GM19351 (cell line): ENCODE results near the gene UCN2.

Experiments used
- ATAC-seq: cut with Tn5 transposase; IDR thresholded peaks from one replicate; pipeline ENCODE4 v1.9.1; 2021; ENCODE audit warnings: mild to moderate bottlenecking, moderate library complexity; ENCODE audit not compliant: unreplicated experiment

UCN2 gene

GRCh38 chr3:48591886-48592518 lies 28.4 kb upstream of the UCN2 start:
- ATAC-seq = no peak

GRCh38 chr3:48591436-48591835 lies 27.9 kb upstream of the UCN2 start:
- ATAC-seq = no peak

GRCh38 chr3:48588230-48588629 lies 24.6 kb upstream of the UCN2 start:
- ATAC-seq = no peak

- ATAC-seq = no peak
Observed at GRCh38 chr3:48587686-48588085, 24.1 kb upstream of the UCN2 start.

- no peak for ATAC-seq
Observed at GRCh38 chr3:48585411-48585810, 21.8 kb upstream of the UCN2 start.

GRCh38 chr3:48584836-48585235 lies 21.3 kb upstream of the UCN2 start:
- no peak for ATAC-seq

GRCh38 chr3:48581621-48582481 lies 18.3 kb upstream of the UCN2 start:
- ATAC-seq = no peak

- no peak for ATAC-seq
Observed at GRCh38 chr3:48576647-48577046, 13.1 kb upstream of the UCN2 start.

GRCh38 chr3:48575366-48575765 lies 11.8 kb upstream of the UCN2 start:
- ATAC-seq = no peak

- ATAC-seq = no peak
Observed at GRCh38 chr3:48573973-48574585, 10.5 kb upstream of the UCN2 start.

- no peak for ATAC-seq
Observed at GRCh38 chr3:48572517-48572916, 8.9 kb upstream of the UCN2 start.

GRCh38 chr3:48571938-48572337 lies 8.4 kb upstream of the UCN2 start:
- ATAC-seq = no peak

- no peak for ATAC-seq
Observed at GRCh38 chr3:48569808-48570450, 6.3 kb upstream of the UCN2 start.

GRCh38 chr3:48569400-48569799 lies 5.8 kb upstream of the UCN2 start:
- no peak for ATAC-seq

- no peak for ATAC-seq
Observed at GRCh38 chr3:48568476-48568875, 4.9 kb upstream of the UCN2 start.

- no peak for ATAC-seq
Observed at GRCh38 chr3:48567500-48567899, 3.9 kb upstream of the UCN2 start.

GRCh38 chr3:48567090-48567489 lies 3.5 kb upstream of the UCN2 start:
- no peak for ATAC-seq

GRCh38 chr3:48566401-48566760 lies 2.8 kb upstream of the UCN2 start:
- ATAC-seq = no peak

- no peak for ATAC-seq
Observed at GRCh38 chr3:48565591-48566400, 2.2 kb upstream of the UCN2 start.

- no peak for ATAC-seq
Observed at GRCh38 chr3:48565186-48565585, 1.6 kb upstream of the UCN2 start.

- ATAC-seq = no peak
Observed at GRCh38 chr3:48564667-48565066, 1.1 kb upstream of the UCN2 start.
